GM19351 (cell line): ENCODE results near the gene TMC8.
"Not testable (repeated sequence)": the region's sequence is repeated elsewhere in the genome, so short reads cannot be mapped to it uniquely, and the experiment has no call there.

Experiments used
- ATAC-seq: cut with Tn5 transposase; IDR thresholded peaks from one replicate; pipeline ENCODE4 v1.9.1; 2021; ENCODE audit warnings: mild to moderate bottlenecking, moderate library complexity; ENCODE audit not compliant: unreplicated experiment

The TMC8 gene

GRCh38 chr17:78108726-78109488 is 21.7 kb upstream of the TMC8 start:
- ATAC-seq, result no peak

GRCh38 chr17:78109489-78109761 is 21.1 kb upstream of the TMC8 start:
- ATAC-seq, result no peak

GRCh38 chr17:78110363-78111015 is 20.1 kb upstream of the TMC8 start:
- no peak for ATAC-seq

GRCh38 chr17:78111016-78111726 is 19.4 kb upstream of the TMC8 start:
- ATAC-seq, result no peak

GRCh38 chr17:78111727-78112517 is 18.6 kb upstream of the TMC8 start:
- no peak for ATAC-seq

- ATAC-seq, result no peak
Measured at GRCh38 chr17:78112518-78113471, 17.8 kb upstream of the TMC8 start.

GRCh38 chr17:78113804-78114785 is 16.5 kb upstream of the TMC8 start:
- ATAC-seq, result no peak

GRCh38 chr17:78114831-78115723 is 15.5 kb upstream of the TMC8 start:
- ATAC-seq, result no peak

GRCh38 chr17:78115803-78116202 is 14.8 kb upstream of the TMC8 start:
- ATAC-seq, result not testable (repeated sequence)

GRCh38 chr17:78116411-78116810 is 14.2 kb upstream of the TMC8 start:
- no peak for ATAC-seq

GRCh38 chr17:78117027-78117981 is 13.3 kb upstream of the TMC8 start:
- ATAC-seq, result no peak

GRCh38 chr17:78118801-78119241 is 11.8 kb upstream of the TMC8 start:
- no peak for ATAC-seq

- no peak for ATAC-seq
Measured at GRCh38 chr17:78120537-78120936, 10.0 kb upstream of the TMC8 start.

- no peak for ATAC-seq
Measured at GRCh38 chr17:78120971-78121800, 9.4 kb upstream of the TMC8 start.

- ATAC-seq, result no peak
Measured at GRCh38 chr17:78121801-78122215, 8.8 kb upstream of the TMC8 start.
